Pulmonary artery endothelial cell (primary cell): ENCODE data around the gene ABO. TPM values are rescaled to one million over a fixed set of nuclear protein-coding genes. Genes with fewer than 3 reads are reported as not detected.
"Not testable (repeated sequence)": the region's sequence is repeated elsewhere in the genome, so short reads cannot be mapped to it uniquely, and the experiment has no call there.

Experiments used
- DNase-seq: peaks from one replicate; pipeline ENCODE4 v3.0.0-alpha.2; 2011; ENCODE audit warnings: low read depth, low spot score
- total RNA-seq: library from RNA; depleted of rRNA; stranded (reverse); fragments of >200 nt; gene quantifications from 2 replicates; pipeline ENCODE4 v1.2.3, GENCODE V29; 2014

ABO gene
- total RNA-seq, 1 donor from 2014 or later, result not detected

- no peak for DNase-seq
These were observed 28.0 kb downstream of the ABO start for GRCh38 chr9:133246991-133247390.

DNA sequence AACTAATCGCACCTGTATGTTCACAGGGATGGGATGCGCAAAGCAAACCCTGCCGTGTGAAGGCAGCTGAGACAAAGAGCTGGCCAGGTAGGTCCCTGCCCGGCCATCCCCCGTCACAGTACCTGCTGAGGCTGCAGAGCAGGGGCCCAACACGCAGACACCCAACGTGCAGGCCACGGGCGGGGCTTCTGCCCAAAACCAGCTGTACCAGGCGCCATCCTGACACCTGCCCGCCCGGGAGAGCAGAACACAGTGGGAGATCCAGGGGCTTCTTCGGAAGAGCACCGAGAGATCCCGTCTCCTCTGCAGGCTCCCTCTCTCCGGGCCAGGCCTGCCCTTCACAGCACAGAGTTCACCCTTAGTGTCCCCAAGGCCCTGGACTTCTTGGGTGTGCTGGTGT is 28.4 kb downstream of the ABO start:
- DNase-seq, result no peak

GRCh38 chr9:133242991-133243390 is 32.0 kb downstream of the ABO start:
- DNase-seq, result no peak

DNA sequence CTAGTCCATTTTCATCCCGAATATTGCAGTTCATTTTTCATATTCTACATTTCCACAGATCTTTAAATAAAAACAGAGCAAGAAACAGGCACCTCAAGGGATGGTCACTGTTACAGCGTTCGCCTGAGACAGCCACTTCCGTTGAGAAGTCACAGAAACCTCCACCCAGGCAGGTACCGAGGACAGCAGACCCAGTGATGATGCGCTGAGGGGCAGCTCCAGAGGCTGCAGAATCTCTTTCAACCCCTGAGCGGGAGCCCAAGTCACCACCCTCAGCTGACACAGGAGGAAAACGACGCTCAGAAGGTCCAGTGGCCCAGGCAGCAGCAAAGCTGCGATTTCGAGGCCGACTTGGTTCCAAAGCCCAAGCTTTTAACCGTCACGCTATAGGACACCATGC is 32.8 kb downstream of the ABO start:
- no peak for DNase-seq

- DNase-seq, result no peak
These were observed 35.4 kb downstream of the ABO start for GRCh38 chr9:133239533-133240090.

DNA sequence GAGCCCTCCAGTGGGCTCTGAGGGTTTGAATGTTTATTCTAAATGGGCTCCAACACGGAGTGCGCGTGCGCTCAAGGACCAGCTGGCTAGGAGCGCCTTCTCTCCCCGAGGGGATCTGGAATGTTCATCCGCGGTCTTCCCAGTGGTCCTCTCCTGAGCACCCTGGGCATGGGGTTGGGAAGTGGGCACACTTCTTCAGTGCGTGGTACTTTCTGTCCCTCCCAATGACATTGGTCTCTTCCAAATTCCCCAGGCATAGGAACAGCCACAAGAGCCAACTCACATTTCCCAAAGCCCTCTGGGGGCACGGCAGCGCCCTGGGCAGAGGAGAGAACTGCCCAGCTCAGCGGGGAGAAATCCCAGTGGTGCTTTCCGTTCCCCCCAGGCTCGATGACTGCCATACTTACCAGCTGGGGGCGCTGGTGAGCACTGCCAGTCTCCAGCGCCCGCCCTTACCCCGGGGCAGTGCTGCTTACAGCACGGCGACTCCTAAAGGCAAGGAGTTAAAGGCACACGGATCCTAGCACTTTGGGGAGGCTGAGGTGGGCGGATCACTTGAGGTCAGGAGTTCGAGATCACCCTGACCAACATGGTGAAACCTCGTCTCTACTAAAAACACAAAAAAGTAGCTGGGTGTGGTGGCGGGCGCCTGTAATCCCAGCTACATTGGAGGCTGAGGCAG is 36.0 kb downstream of the ABO start:
- DNase-seq, result peak; percentile 27

GRCh38 chr9:133238272-133238850 is 36.6 kb downstream of the ABO start:
- DNase-seq, result no peak

DNA sequence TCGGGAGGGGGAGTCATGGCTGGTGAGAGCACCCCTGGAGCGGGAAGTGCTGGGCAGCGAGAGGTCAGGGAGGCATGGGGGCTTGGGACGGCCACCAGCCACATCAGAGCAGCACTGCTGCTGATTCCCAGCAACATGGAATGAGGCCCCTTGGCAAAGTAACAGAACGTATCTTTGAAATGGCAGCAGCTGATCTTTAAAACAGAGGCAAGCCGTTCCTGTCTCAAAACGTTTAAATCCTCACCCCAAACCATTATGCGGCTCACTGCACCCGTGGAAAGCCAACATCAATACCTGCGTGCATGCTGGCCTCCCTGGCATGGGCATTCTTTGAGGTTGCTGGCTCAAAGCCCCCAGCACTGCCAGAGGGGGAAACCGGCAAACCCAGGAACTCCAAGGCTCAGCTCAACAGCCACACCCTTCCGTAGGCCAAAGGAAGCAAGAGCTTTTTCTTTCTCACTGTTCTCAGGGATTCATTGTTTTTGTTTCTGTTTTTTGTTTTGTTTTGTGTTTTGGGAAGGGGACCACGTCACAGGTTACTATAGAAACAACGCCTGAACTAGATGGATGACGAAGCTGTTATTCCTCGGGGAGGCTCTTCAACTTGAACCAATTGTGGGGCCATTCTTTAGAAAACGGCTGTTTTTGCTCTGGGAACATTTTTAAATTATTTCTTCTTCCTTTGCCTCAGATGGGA is 37.8 kb downstream of the ABO start:
- peak; percentile 58 for DNase-seq

DNA sequence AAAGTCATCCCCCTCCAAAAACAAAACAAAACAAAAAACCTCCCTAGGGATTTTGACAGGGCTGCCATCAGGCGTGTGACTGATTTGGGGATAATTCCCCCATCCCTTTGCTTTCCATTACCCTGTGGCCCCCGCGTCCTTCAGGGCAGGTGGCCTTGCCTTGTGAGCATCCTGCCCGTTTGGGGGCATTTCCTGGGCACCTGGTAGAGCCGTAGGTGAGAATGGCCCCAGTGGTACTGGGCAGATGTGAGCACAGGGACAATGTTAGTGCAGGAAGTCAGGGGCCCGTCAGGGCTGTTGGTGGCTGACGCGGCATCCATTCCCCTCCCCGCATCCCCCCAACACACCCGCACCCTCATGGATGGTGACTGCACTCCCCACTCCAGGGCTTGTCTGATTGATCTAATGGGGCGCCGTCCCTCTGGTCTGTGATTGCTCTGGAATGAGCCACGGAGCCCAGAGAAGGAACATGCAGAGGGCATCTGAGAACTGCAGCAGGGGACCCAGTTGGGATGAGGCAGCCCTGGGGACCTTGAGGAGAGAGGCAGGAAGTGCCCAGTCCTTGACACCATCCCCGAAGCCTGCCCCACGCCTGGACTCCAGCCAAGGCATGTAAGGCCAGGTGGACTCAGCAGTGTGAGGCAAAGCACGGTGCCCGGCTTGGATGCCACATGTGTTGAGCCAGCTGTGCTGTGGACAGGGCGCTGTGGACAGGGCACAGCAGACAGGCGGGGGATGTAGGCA is 38.5 kb downstream of the ABO start:
- not testable (repeated sequence) for DNase-seq

DNA sequence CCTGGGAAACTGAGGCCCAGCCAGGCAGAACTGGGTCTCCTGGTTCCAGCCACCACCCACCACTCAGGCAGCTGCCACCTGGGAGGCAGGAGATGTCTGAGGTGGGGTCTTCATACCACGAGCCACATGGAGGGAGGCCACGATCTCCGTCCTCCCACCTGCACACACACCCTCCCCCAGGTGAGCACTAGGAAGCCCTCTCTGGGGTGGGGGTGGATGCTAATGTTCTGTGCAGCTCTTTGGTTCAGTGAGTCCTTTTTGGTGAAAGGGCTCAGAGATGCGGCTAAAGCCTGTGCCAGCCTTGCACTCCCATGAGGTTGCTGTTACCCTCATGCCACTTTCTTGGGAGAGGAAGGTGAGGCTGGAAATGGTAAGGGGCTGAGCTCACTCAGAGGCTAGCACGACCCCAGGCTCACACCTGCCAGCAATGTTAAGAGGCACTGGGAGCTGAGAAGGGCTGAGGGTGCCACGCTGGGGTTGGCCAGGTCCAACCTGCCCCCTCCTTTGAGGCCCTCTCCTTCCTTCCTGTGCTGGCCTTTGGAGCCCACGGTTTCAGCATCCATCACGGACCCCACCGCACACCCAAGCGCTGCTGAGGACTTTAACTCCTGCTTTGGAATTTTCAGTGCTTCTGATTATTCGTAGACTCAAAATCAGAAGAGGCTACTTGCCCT is 39.3 kb downstream of the ABO start:
- no peak for DNase-seq

DNA sequence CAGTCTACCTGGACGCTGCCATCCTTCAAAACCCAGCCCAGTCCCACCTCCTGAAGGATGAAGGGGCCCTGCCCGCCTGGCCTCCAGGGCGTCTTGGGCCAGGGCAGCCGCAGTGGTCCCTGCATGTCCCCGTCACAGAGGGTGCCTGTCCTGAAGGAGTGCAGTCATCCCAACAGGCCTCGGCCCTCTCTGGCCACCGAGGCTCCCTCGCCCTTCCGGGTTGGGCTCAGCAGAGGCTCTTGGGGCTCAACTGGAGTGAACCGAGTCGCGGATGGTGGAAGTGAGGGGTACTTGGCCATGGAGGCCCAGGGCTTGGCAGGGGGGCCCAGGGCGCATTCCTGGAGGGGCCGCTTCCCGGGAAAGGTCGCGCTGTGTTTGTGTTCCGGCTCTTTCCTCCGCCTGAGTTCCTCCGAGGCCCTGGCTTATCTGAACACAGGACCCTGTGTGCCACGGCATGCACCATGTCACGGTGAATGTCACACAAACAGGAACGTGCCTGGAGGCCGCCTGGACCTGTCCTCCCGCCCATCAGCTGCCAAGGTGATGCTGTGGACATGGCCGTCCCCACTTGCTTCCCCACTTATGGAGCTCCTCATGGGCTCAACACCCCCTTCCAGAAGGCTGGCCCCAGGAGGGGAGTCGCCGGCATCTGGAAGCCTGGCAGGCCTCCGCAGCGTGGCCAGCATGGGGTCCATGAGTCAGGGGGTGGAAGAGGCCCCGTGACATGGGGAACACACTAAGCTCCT is 40.3 kb downstream of the ABO start:
- no peak for DNase-seq

DNA sequence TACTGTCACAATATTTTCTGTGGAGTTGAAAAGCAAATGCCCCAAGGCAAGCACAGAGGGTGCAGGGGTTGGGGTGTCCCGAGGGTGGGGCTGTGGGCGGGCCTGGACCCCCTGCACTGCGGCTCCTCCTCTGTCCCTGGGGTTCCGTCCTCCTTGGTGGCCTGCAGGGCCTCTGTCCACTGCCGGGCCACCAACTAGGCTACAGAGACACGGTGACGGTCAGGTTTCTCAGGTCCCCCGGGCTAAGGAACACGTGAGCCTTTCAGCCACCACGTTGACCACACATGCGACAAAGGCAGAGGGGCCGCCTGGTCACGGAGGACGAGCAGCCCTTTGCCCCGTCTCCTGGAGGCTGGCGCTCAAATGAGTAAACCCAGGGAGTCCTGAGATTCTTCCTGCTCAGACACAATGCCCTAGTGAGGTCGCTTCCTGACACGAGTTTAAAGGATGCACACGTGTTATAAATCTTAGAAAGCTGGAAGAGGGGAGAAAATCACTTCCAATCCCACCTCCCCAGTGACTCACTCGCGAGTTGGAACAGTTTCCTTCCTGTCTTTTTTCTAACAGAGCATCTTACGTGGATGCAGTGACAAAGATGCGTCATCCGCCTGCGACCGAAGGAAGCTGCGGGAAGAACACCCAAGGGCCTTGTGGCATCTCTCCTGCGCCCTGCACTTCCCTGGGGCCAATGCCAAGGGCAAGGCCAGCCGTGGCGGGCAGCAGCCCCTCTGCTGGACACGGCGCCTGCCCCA is 41.1 kb downstream of the ABO start:
- peak; percentile 78 for DNase-seq

GRCh38 chr9:133231934-133232568 is 43.0 kb downstream of the ABO start:
- not testable (repeated sequence) for DNase-seq

- DNase-seq, result not testable (repeated sequence)
These were observed 44.5 kb downstream of the ABO start for GRCh38 chr9:133230514-133230913.

- DNase-seq, result no peak
These were observed 44.9 kb downstream of the ABO start for GRCh38 chr9:133230093-133230492.

GRCh38 chr9:133228474-133229193 is 46.4 kb downstream of the ABO start:
- DNase-seq, result not testable (repeated sequence)

DNA sequence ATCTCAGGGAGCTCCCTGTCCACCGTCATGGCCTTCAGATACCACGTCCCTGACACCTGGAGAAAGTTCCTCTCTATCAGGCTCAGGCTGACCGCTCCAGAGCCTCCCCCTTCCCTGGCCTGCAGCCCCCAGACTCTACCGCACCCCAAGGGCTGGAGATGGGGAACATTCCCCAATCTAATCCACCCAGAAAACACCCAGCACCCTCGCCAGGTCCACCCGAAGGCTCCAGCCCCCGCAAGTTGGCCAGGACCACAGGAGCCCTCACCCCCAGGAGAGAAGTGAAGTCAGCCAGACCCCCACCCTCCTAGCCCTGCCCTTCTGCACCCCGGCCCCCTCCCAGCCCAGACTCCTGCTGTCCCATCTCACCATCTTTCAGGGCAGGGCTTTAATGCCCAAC is 47.0 kb downstream of the ABO start:
- DNase-seq, result not testable (repeated sequence)

DNA sequence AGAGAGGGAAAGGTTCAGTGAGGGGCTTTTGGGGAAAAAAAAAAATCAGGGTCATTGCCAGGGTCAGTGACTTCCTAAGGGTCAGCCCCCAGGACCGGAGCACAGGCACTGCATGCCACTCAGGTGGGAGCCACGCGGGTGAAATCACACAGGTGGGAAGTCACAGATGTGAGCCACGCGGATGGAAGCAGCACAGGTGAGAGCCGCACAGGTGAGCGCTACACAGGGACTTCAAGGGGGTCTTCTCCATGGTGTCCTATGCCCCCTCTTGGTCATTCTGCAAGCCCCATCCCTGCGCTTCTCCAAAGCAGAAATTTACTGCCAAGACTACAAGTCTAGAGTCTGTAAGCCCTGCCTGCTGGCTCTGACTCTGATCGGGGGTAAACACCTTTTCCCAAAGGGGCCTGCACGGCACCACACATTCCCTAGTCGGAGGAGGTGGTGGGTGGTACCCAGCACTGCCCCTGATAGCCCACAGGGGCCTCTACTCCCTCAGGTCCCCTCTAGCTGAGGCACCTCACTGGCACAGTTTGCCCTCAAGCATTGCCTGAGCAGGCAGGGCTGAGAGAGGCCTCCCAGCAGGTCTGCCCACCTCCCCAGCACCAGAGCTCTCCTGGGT is 47.6 kb downstream of the ABO start:
- no peak for DNase-seq
